CD4-positive, alpha-beta T cell (primary cell): Measurements from ENCODE around the gene ASIC4. TPM values are rescaled to one million over a fixed set of nuclear protein-coding genes. Genes with fewer than 3 reads are reported as not detected.

Experiments
- ATAC-seq: fragments of 200-7000 bp; cut with Tn5 transposase; one replicate; pipeline ENCODE4 v1.10.0; 2022; ENCODE audit warnings: mild to moderate bottlenecking; ENCODE audit not compliant: poor library complexity
- CTCF ChIA-PET: fragments of 350-600 bp; sonication (Branson Sonifier 250); formaldehyde crosslinking; loops from one replicate; lab custom pipeline; 2021; ENCODE audit warnings: antibody characterized with exemption, inconsistent platforms; lab: Charles Lee
- POLR2A ChIA-PET: fragments of 350-600 bp; sonication (Branson Sonifier 250); formaldehyde crosslinking; loops from one replicate; lab custom pipeline; 2021; ENCODE audit warnings: antibody characterized with exemption, inconsistent platforms; lab: Charles Lee
- DNase-seq, 14 experiments: peaks; one replicate each; pipeline ENCODE4 v3.0.0-alpha.2; 2013 to 2020; ENCODE audit warnings: mixed read lengths in 2 of 14
- H3K27ac ChIP-seq, 2 donors: one replicate each; pipeline versions ENCODE4 v1.5.1 to v1.7.0; 2013; ENCODE audit warnings: low read length in 2 of 2, low read depth in 1 of 2, mild to moderate bottlenecking in 1 of 2
- H3K27me3 ChIP-seq, 2 experiments: 1 replicate in 1 of 2; 2 replicates in 1 of 2; pipeline versions ENCODE4 v1.6.1 to v1.7.0; 2013; ENCODE audit warnings: low read length in 2 of 2, control low read depth in 1 of 2, mild to moderate bottlenecking in 1 of 2, moderate library complexity in 1 of 2; ENCODE audit not compliant: insufficient read depth in 2 of 2, control insufficient read depth in 1 of 2
- H3K36me3 ChIP-seq: one replicate; pipeline ENCODE4 v1.6.1; 2013; ENCODE audit warnings: low read length, control low read depth; ENCODE audit not compliant: insufficient read depth
- H3K4me1 ChIP-seq: one replicate; pipeline ENCODE4 v1.6.1; 2013; ENCODE audit warnings: low read length, control low read depth; ENCODE audit not compliant: insufficient read depth
- H3K4me3 ChIP-seq: one replicate; pipeline ENCODE4 v1.5.1; 2013; ENCODE audit warnings: mild to moderate bottlenecking, low read length, moderate library complexity
- H3K9me3 ChIP-seq, 2 experiments: 1 replicate in 1 of 2; 2 replicates in 1 of 2; pipeline versions ENCODE4 v1.6.1 to v1.7.0; 2013; ENCODE audit warnings: low read length in 2 of 2, mild to moderate bottlenecking in 2 of 2, control low read depth in 1 of 2, moderate library complexity in 1 of 2; ENCODE audit not compliant: control insufficient read depth in 1 of 2, insufficient read depth in 1 of 2
- H3K27ac Mint-ChIP-seq: one replicate; pipeline ENCODE4 v1.8.0; 2020; ENCODE audit warnings: mixed read lengths
- H3K27me3 Mint-ChIP-seq: one replicate; pipeline ENCODE4 v1.8.0; 2021; ENCODE audit warnings: mixed read lengths
- H3K36me3 Mint-ChIP-seq: one replicate; pipeline ENCODE4 v1.8.0; 2021; ENCODE audit warnings: low read depth, mixed read lengths
- H3K4me1 Mint-ChIP-seq: one replicate; pipeline ENCODE4 v1.8.0; 2021; ENCODE audit warnings: low read depth, mixed read lengths
- H3K4me3 Mint-ChIP-seq: one replicate; pipeline ENCODE4 v1.8.0; 2020; ENCODE audit warnings: mild to moderate bottlenecking, mixed read lengths
- H3K9me3 Mint-ChIP-seq: one replicate; pipeline ENCODE4 v1.8.0; 2020; ENCODE audit warnings: mixed read lengths
- intact Hi-C, 2 experiments: fragments of 100-400 bp; cut with DNase I in 1 of 2; cut with micrococcal nuclease in 1 of 2; formaldehyde crosslinking; loops; one replicate each; pipeline versions ENCODE4 v1.15.1 to v1.9.0; 2023 to 2025; cut with DNase I, micrococcal nuclease
- total RNA-seq, 174 experiments: library from RNA in 2 of 174; stranded (reverse) in 2 of 174; gene quantifications; one replicate each; pipeline ENCODE4 v1.2.3 and lab custom pipeline; 2021 to 2026
- TF ChIP-seq, protein P1 (sequence below): fragments of 200-600 bp; IDR thresholded peaks from one replicate; pipeline ENCODE4 v1.8.0; 2022; ENCODE audit warnings: antibody characterized with exemption, mild to moderate bottlenecking

The ASIC4 gene
- total RNA-seq, 2 experiments from 2014 or later, result 0.08 to 0.17 TPM

DNA sequence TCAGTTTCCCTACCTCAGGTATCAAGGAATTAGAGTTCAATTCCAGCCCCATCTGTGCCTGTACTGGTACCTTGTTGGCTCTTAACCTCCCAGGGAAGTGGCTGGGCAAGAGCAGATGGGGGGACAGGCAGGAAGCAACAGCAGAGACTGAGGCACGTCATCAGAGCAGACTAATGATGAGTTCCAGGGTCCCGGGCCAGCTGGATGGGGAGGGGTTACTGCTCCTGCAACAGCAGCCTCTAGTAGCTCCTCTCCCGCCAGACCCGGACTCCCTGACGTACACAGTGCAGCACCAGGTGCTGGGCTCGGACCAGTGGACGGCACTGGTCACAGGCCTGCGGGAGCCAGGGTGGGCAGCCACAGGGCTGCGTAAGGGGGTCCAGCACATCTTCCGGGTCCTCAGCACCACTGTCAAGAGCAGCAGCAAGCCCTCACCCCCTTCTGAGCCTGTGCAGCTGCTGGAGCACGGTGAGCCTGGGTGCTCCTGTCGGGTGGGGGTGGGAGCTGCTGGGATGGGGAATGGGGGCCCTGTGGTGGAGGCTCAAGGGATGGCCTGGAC, 41.6 kb upstream of the ASIC4 start:
- Histone ChIP-seq H3K36me3 (no peaks in the 10 kb centered on the region), H3K27ac (no peak overlapping the region), H3K27me3 (peaks cover 0 to 3% of the 10 kb centered on the region in 2 experiments), H3K4me1 (no peaks in the 10 kb centered on the region), H3K9me3 (no peaks in the 10 kb centered on the region), H3K4me3 (no peak overlapping the region)
- no peaks in the 10 kb centered on the region for H3K36me3 Mint-ChIP-seq
- TF ChIP-seq, protein P1, sequence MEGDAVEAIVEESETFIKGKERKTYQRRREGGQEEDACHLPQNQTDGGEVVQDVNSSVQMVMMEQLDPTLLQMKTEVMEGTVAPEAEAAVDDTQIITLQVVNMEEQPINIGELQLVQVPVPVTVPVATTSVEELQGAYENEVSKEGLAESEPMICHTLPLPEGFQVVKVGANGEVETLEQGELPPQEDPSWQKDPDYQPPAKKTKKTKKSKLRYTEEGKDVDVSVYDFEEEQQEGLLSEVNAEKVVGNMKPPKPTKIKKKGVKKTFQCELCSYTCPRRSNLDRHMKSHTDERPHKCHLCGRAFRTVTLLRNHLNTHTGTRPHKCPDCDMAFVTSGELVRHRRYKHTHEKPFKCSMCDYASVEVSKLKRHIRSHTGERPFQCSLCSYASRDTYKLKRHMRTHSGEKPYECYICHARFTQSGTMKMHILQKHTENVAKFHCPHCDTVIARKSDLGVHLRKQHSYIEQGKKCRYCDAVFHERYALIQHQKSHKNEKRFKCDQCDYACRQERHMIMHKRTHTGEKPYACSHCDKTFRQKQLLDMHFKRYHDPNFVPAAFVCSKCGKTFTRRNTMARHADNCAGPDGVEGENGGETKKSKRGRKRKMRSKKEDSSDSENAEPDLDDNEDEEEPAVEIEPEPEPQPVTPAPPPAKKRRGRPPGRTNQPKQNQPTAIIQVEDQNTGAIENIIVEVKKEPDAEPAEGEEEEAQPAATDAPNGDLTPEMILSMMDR, result no peak
- peaks cover 5% of the 10 kb centered on the region for H3K4me1 Mint-ChIP-seq
- ChIA-PET CTCF (no interaction called here), POLR2A (no interaction called here)
- no peaks in the 10 kb centered on the region for H3K9me3 Mint-ChIP-seq
- no peak overlapping the region for H3K27ac Mint-ChIP-seq
- DNase-seq (no peak), ATAC-seq (no peak)
- intact Hi-C loops, result no loop called here
- peaks cover 4% of the 10 kb centered on the region for H3K27me3 Mint-ChIP-seq
- no peak overlapping the region for H3K4me3 Mint-ChIP-seq

DNA sequence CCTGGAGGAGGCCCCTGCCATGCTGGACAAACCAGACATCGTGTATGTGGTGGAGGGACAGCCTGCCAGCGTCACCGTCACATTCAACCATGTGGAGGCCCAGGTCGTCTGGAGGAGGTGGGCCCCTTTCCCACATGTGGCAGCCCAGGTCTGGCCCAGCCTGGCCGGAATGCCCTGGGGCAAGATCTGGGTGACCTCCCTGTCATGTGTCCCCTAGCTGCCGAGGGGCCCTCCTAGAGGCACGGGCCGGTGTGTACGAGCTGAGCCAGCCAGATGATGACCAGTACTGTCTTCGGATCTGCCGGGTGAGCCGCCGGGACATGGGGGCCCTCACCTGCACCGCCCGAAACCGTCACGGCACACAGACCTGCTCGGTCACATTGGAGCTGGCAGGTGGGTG, 40.8 kb upstream of the ASIC4 start:
- ChIA-PET POLR2A (no interaction called here), CTCF (no interaction called here)
- no peaks in the 10 kb centered on the region for H3K9me3 ChIP-seq
- Mint-ChIP-seq H3K27ac (no peak overlapping the region), H3K9me3 (no peaks in the 10 kb centered on the region), H3K4me3 (no peak overlapping the region), H3K27me3 (peaks cover 4% of the 10 kb centered on the region), H3K36me3 (no peaks in the 10 kb centered on the region), H3K4me1 (peaks cover 5% of the 10 kb centered on the region)
- no peak overlapping the region for H3K27ac ChIP-seq
- no peak for ATAC-seq
- TF ChIP-seq, protein P1, result no peak
- no peak for DNase-seq
- no peak overlapping the region for H3K4me3 ChIP-seq
- peaks cover 0 to 3% of the 10 kb centered on the region in 2 experiments for H3K27me3 ChIP-seq
- intact Hi-C loops, result no loop called here
- H3K4me1 ChIP-seq, result no peaks in the 10 kb centered on the region
- H3K36me3 ChIP-seq, result no peaks in the 10 kb centered on the region

DNA sequence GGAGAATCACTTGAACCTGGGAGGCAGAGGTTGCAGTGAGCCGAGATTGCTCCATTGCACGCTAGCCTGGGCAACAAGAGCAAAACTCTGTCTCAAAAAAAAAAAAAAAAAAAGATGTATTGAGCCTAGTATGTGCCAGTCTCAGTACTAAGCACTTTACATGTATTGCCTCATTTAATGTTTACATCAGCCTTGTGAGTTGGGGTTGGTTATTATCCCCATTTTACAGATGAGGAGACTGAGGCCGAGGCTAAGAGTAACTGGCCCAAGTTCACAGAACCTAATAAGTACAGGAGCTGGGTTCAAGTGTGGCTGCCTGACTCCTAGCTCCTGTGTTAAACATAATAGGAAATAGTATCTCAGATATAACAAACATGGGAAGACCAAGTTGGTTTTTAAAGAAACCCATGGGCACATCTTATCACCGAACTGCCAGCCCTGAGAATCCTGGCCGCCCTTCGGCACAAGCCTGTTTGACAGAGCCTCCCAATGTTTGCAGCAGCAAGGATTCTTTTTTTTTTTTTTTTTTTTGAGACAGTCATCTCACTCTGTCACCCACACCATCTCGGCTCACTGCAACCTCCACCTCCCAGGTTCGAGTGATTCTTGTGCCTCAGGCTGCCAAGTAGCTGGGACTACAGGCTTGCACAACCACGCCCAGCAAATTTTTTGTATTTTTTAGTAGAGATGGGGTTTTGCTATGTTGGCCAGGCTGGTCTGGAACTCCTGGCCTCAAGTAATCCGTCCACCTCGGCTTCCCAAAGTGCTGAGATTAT, 39.8 kb upstream of the ASIC4 start:
- no peak overlapping the region for H3K27ac Mint-ChIP-seq

More for the DNA sequence above, 39.8 kb upstream of the ASIC4 start:
- H3K9me3 Mint-ChIP-seq, result no peaks in the 10 kb centered on the region
- Histone ChIP-seq H3K27ac (no peak overlapping the region), H3K36me3 (no peaks in the 10 kb centered on the region), H3K4me1 (no peaks in the 10 kb centered on the region), H3K4me3 (no peak overlapping the region), H3K9me3 (no peaks in the 10 kb centered on the region), H3K27me3 (peaks cover 0 to 3% of the 10 kb centered on the region in 2 experiments)
- H3K4me3 Mint-ChIP-seq, result no peak overlapping the region
- ChIA-PET CTCF (interaction anchor here (0.7 kb wide), 1 partner anchor 71 kb away, joined by 3 read pairs; no protein-coding TSS in a partner anchor), POLR2A (no interaction called here)
- peaks cover 5% of the 10 kb centered on the region for H3K4me1 Mint-ChIP-seq
- H3K27me3 Mint-ChIP-seq, result peaks cover 5% of the 10 kb centered on the region
- intact Hi-C loops, result no loop called here
- TF ChIP-seq, protein P1, result no peak
- DNase-seq (no peak), ATAC-seq (no peak)
- H3K36me3 Mint-ChIP-seq, result no peaks in the 10 kb centered on the region
